KG1 (cell line): ENCODE data around the gene TMEM134.

ENCODE experiments used
- DNase-seq: peaks from one replicate; lab custom pipeline; 2025; lab: John Stamatoyannopoulos, UW

TMEM134 gene

GRCh38 chr11:67422891-67423290 is 46.2 kb downstream of the TMEM134 start:
- no peak for DNase-seq

- DNase-seq, result no peak
These were observed 47.5 kb downstream of the TMEM134 start for GRCh38 chr11:67421430-67422031.

GRCh38 chr11:67420646-67421429 is 48.2 kb downstream of the TMEM134 start:
- DNase-seq, result peak; percentile 60

GRCh38 chr11:67420147-67420645 is 48.9 kb downstream of the TMEM134 start:
- DNase-seq, result no peak

GRCh38 chr11:67419325-67420049 is 49.6 kb downstream of the TMEM134 start:
- DNase-seq, result no peak

- DNase-seq, result no peak
These were observed 50.4 kb downstream of the TMEM134 start for GRCh38 chr11:67418476-67419281.

GRCh38 chr11:67417425-67417824 is 51.6 kb downstream of the TMEM134 start:
- DNase-seq, result no peak

GRCh38 chr11:67416416-67417335 is 52.4 kb downstream of the TMEM134 start:
- no peak for DNase-seq

GRCh38 chr11:67415501-67416304 is 53.3 kb downstream of the TMEM134 start, which contains the start of gene CARNS1:
CARNS1 (plus strand) TSS chr11:67415678; CDS start chr11:67416200, 522 bp downstream.
- no peak for DNase-seq

- no peak for DNase-seq
These were observed 55.7 kb downstream of the TMEM134 start for GRCh38 chr11:67413266-67413849.

- DNase-seq, result no peak
These were observed 56.4 kb downstream of the TMEM134 start for GRCh38 chr11:67412495-67413179.

- no peak for DNase-seq
These were observed 57.3 kb downstream of the TMEM134 start for GRCh38 chr11:67411785-67412152.
